ENCODE measurements around the gene CD300A.
"Not testable (repeated sequence)": the region's sequence is repeated elsewhere in the genome, so short reads cannot be mapped to it uniquely, and the experiment has no call there.

CD300A gene

DNA sequence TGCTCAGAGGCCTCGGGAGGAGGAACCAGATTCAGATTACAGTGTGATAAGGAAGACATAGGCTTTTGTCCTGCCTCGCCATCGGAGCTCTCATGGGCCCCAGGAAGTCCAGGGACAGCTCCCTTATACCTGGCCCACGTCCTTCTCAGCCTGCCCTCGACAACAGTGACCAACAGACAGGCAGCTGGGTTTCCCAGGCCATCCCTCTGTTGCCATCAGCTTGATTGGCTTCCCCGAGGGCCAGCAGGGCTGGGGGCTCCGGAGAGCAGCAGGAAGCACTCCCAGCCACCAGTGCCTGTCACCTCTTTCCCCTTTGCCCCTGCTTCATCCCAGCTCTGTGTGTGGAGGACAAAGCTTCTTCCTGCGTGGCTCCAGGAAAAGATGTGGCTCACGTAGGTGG is 17.6 kb downstream of the CD300A start:
- no peak overlapping the region for H3K4me3 ChIP-seq (ENCODE audit: low read depth, low read length)
- TF ChIP-seq, protein P1, sequence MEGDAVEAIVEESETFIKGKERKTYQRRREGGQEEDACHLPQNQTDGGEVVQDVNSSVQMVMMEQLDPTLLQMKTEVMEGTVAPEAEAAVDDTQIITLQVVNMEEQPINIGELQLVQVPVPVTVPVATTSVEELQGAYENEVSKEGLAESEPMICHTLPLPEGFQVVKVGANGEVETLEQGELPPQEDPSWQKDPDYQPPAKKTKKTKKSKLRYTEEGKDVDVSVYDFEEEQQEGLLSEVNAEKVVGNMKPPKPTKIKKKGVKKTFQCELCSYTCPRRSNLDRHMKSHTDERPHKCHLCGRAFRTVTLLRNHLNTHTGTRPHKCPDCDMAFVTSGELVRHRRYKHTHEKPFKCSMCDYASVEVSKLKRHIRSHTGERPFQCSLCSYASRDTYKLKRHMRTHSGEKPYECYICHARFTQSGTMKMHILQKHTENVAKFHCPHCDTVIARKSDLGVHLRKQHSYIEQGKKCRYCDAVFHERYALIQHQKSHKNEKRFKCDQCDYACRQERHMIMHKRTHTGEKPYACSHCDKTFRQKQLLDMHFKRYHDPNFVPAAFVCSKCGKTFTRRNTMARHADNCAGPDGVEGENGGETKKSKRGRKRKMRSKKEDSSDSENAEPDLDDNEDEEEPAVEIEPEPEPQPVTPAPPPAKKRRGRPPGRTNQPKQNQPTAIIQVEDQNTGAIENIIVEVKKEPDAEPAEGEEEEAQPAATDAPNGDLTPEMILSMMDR (IDR thresholded peaks at IDR 0.05; ENCODE audit: low read depth, low read length): no peak

DNA sequence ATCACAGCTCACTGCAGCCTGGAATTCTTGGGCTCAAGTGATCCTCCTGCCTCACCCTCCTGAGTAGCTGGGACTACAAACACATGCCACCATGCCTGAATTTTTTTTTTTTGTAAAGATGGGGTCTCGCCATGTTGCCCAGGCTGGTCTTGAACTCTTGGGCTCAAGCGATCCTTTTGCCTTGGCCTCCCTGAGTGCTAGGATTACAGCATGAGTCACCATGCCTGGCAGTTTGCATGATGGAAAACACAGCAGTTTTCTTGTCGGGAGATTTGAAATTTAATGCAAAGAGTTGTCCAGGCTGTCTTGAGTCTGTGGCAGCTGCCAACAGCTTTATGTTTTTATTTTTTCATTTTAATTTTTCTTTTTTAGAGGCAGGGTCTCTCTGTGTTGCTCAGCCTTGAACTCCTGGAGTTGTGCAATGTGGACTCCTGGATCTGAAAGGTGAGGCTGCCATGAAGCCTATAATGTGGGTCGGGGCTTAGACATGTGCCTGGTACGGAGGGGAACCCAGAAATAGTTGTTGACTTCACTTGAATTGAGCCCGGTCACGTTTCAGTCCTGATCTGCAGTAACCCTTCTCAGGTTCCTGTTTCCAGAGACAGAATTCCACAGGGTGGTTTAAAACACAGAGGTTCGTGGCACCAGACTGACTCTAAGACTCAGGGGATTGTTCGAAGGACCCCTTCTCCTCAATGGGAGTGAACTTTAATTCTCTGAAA is 18.7 kb downstream of the CD300A start:
- TF ChIP-seq, protein P1 (IDR thresholded peaks at IDR 0.05; ENCODE audit: low read depth, low read length): no peak
- H3K4me3 ChIP-seq (ENCODE audit: low read depth, low read length): no peak overlapping the region

- TF ChIP-seq, protein P1 (IDR thresholded peaks at IDR 0.05; ENCODE audit: low read depth, low read length): no peak
- no peak overlapping the region for H3K4me3 ChIP-seq (ENCODE audit: low read depth, low read length)
Measured at GRCh38 chr17:74485841-74486240, 19.4 kb downstream of the CD300A start.

DNA sequence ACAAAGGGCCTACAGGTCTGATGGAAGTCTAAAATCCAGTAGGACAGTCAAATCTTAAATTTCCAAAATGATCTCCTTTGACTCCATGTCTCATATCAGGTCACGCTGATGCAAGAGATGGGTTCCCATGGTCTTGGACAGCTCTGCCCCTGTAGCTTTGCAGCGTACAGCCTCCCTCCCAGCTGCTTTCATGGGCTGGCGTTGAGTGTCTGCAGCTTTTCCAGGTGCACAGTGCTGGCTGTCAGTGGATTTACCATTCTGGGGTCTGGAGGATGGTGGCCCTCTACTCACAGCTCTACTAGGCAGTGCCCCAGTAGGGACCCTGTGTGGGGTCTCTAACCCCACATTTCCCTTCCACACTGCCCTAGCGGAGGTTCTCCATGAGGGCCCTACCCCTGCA is 21.8 kb downstream of the CD300A start:
- not testable (repeated sequence) for H3K4me3 ChIP-seq (ENCODE audit: low read depth, low read length)

DNA sequence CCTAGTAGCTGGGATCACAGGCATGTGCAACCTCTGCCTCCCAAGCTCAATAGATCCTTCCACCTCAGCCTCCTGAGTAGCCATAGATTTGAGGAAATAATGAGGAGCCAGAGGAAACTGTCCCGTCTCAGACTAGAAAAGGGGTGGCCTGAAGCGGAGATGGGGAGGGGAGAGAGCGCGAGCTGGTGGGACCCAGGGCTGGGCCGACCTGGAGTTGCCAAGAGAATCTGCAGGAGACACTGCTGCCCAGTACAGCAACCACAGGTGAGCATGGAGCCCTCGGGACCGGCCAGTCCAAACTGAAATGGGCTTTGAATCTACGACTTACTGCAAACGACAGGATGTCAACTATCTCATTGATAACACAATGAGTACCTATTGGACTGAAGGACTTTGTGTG is 24.3 kb downstream of the CD300A start:
- no peak overlapping the region for H3K4me3 ChIP-seq (ENCODE audit: low read depth, low read length)

DNA sequence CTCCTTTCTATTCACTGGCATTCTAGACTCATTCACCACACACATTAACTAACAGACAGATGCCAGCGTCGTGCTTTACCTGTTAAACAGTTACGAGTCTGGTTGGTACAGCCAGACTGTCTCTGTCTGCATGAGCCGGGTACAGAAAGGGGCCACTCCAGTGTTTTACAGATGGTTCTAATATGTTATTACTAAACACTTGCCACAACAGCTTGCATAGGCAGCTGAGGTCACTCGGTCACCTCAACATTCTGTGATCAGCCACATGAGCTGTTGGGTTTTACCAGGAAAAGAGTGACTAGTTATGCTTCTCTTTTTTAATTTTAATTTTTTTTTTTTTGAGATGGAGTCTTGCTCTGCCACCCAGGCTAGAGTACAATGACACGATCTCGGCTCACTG is 25.2 kb downstream of the CD300A start:
- TF ChIP-seq, protein P1 (IDR thresholded peaks at IDR 0.05; ENCODE audit: low read depth, low read length): no peak
- no peak overlapping the region for H3K4me3 ChIP-seq (ENCODE audit: low read depth, low read length)

More for the DNA sequence above, 24.3 kb downstream of the CD300A start:
- TF ChIP-seq, protein P1 (IDR thresholded peaks at IDR 0.05; ENCODE audit: low read depth, low read length): no peak

GRCh38 chr17:74493331-74493833 is 26.9 kb downstream of the CD300A start:
- TF ChIP-seq, protein P1 (IDR thresholded peaks at IDR 0.05; ENCODE audit: low read depth, low read length): peak; percentile 72
- H3K4me3 ChIP-seq (ENCODE audit: low read depth, low read length): no peak overlapping the region

GRCh38 chr17:74497471-74497870 is 31.0 kb downstream of the CD300A start:
- TF ChIP-seq, protein P1 (IDR thresholded peaks at IDR 0.05; ENCODE audit: low read depth, low read length): no peak
- no peak overlapping the region for H3K4me3 ChIP-seq (ENCODE audit: low read depth, low read length)
